BLaER1 treated with 17β-estradiol and CSF1 and Interleukin-3, amounts not matched to agents 10 nM and 100 nM (cell line): Measurements from ENCODE around the gene CCDC91.

Experiments used
- H3K27ac ChIP-seq, 11 experiments: shearing (Covaris generic); formaldehyde crosslinking; 2 replicates each; pipeline ENCODE4 v1.8.1; 2022
- H3K27me3 ChIP-seq, 11 experiments: shearing (Covaris generic); formaldehyde crosslinking; 2 replicates each; pipeline ENCODE4 v1.8.1; 2022
- H3K36me3 ChIP-seq, 11 experiments: shearing (Covaris generic); formaldehyde crosslinking; 2 replicates each; pipeline ENCODE4 v1.8.1; 2022
- H3K4me1 ChIP-seq, 10 experiments: shearing (Covaris generic); formaldehyde crosslinking; 2 replicates each; pipeline ENCODE4 v1.8.1; 2022
- H3K4me2 ChIP-seq, 11 experiments: shearing (Covaris generic); formaldehyde crosslinking; 2 replicates each; pipeline ENCODE4 v1.8.1; 2022
- H3K4me3 ChIP-seq, 10 experiments: shearing (Covaris generic); formaldehyde crosslinking; 2 replicates each; pipeline ENCODE4 v1.8.1; 2022
- H3K9ac ChIP-seq, 11 experiments: shearing (Covaris generic); formaldehyde crosslinking; 2 replicates each; pipeline ENCODE4 v1.8.1; 2022
- H3K9me3 ChIP-seq, 11 experiments: shearing (Covaris generic); formaldehyde crosslinking; replicated peaks in 1 of 11; 2 replicates each; pipeline ENCODE4 v1.8.1; 2022
- H4K20me1 ChIP-seq, 11 experiments: shearing (Covaris generic); formaldehyde crosslinking; 2 replicates each; pipeline ENCODE4 v1.8.1; 2022
- Cebpa-rat ChIP-seq, 11 experiments: shearing (Covaris generic); IDR thresholded peaks; 2 replicates each; pipeline ENCODE4 v1.8.1; 2022

Gene CCDC91, protein sequence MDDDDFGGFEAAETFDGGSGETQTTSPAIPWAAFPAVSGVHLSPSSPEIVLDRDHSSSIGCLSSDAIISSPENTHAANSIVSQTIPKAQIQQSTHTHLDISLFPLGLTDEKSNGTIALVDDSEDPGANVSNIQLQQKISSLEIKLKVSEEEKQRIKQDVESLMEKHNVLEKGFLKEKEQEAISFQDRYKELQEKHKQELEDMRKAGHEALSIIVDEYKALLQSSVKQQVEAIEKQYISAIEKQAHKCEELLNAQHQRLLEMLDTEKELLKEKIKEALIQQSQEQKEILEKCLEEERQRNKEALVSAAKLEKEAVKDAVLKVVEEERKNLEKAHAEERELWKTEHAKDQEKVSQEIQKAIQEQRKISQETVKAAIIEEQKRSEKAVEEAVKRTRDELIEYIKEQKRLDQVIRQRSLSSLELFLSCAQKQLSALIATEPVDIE

GRCh38 chr12:28190321-28191050 is at the start of gene CCDC91:
Gene CCDC91, plus strand, starts transcription at chr12:28190456. Its CDS starts 66,760 bp downstream, at chr12:28257216.
- peak within 1 kb of the TSS; percentile 72 to 93 (median 82) for H3K4me3 ChIP-seq
- peaks cover 14 to 40% (median 26%) of the 10 kb centered on the region in 11 experiments for H3K9me3 ChIP-seq
- H3K27me3 ChIP-seq, result no peaks in the 10 kb centered on the region
- H3K9ac ChIP-seq, result peak within 1 kb of the TSS; percentile 89 to 98 (median 93)
- no peaks in the 10 kb centered on the region for H4K20me1 ChIP-seq
- peaks cover 11 to 24% (median 19%) of the 10 kb centered on the region in 10 experiments for H3K4me1 ChIP-seq
- no peak for TF ChIP-seq Cebpa-rat (IDR thresholded peaks at IDR 0.05)
- peak within 1 kb of the TSS; percentile 91 to 99 (median 96) for H3K27ac ChIP-seq
- peaks cover 6 to 13% (median 11%) of the 10 kb centered on the region in 11 experiments; a peak in 16 of 22 replicates for H3K36me3 ChIP-seq
- H3K4me2 ChIP-seq, result peak within 1 kb of the TSS; percentile 79 to 94 (median 88)

- H3K27me3 ChIP-seq, result no peaks in the 10 kb centered on the region
- no peaks in the 10 kb centered on the region for H4K20me1 ChIP-seq
- no peak overlapping the region for H3K4me2 ChIP-seq
- H3K4me3 ChIP-seq, result no peak overlapping the region
- no peaks in the 10 kb centered on the region for H3K4me1 ChIP-seq
- no peaks in the 10 kb centered on the region for H3K9me3 ChIP-seq
- TF ChIP-seq Cebpa-rat (IDR thresholded peaks at IDR 0.05), result no peak
- H3K36me3 ChIP-seq, result no peaks in the 10 kb centered on the region
- H3K27ac ChIP-seq, result no peak overlapping the region
- H3K9ac ChIP-seq, result no peak overlapping the region
Observed at GRCh38 chr12:28144059-28144458, 46.2 kb upstream of the CCDC91 start.

- H3K27me3 ChIP-seq, result no peaks in the 10 kb centered on the region
- no peaks in the 10 kb centered on the region for H3K9me3 ChIP-seq
- H3K4me3 ChIP-seq, result no peak overlapping the region
- no peak for TF ChIP-seq Cebpa-rat (IDR thresholded peaks at IDR 0.05)
- no peak overlapping the region for H3K9ac ChIP-seq
- H3K4me2 ChIP-seq, result no peak overlapping the region
- no peak overlapping the region for H3K27ac ChIP-seq
- no peaks in the 10 kb centered on the region for H4K20me1 ChIP-seq
- H3K36me3 ChIP-seq, result no peaks in the 10 kb centered on the region
- H3K4me1 ChIP-seq, result no peaks in the 10 kb centered on the region
Observed at GRCh38 chr12:28144532-28144931, 45.7 kb upstream of the CCDC91 start.

GRCh38 chr12:28145216-28145615 is 45.0 kb upstream of the CCDC91 start:
- no peak overlapping the region for H3K4me3 ChIP-seq
- no peaks in the 10 kb centered on the region for H3K27me3 ChIP-seq
- no peak overlapping the region for H3K9ac ChIP-seq
- H3K4me1 ChIP-seq, result no peaks in the 10 kb centered on the region
- H3K27ac ChIP-seq, result no peak overlapping the region
- H4K20me1 ChIP-seq, result no peaks in the 10 kb centered on the region
- no peaks in the 10 kb centered on the region for H3K36me3 ChIP-seq
- H3K4me2 ChIP-seq, result no peak overlapping the region
- H3K9me3 ChIP-seq, result no peaks in the 10 kb centered on the region
- TF ChIP-seq Cebpa-rat (IDR thresholded peaks at IDR 0.05), result no peak

DNA sequence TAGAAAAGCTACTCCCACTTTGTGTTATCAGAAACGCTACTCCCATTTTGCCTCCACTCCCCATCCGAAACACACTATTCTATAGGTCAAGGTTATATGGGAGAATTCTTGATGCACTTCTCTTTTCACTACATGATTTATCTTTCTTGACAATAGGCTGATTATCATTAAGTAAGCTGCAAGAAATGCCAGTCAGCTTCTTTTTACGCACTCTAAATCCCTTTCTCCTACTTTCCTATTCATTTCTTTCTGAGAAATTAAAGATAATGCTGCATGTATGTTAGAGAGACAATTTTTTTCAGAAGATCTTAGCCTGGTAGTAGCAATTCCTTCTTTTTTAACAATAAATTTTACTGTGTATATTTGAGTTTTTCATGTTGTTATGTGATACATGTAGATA is 41.0 kb upstream of the CCDC91 start:
- no peak overlapping the region for H3K4me2 ChIP-seq
- no peaks in the 10 kb centered on the region for H3K27me3 ChIP-seq
- TF ChIP-seq Cebpa-rat (IDR thresholded peaks at IDR 0.05), result no peak
- H3K4me1 ChIP-seq, result peaks cover 0 to 8% (median 2%) of the 10 kb centered on the region in 10 experiments; a peak in 11 of 20 replicates
- no peak overlapping the region for H3K27ac ChIP-seq
- no peak overlapping the region for H3K4me3 ChIP-seq
- H3K9me3 ChIP-seq, result peaks cover 5 to 19% (median 14%) of the 10 kb centered on the region in 11 experiments; a peak in 12 of 22 replicates
- H4K20me1 ChIP-seq, result no peaks in the 10 kb centered on the region
- no peaks in the 10 kb centered on the region for H3K36me3 ChIP-seq
- no peak overlapping the region for H3K9ac ChIP-seq

GRCh38 chr12:28156362-28156761 is 33.9 kb upstream of the CCDC91 start:
- TF ChIP-seq Cebpa-rat (IDR thresholded peaks at IDR 0.05), result no peak
- Histone ChIP-seq H3K4me3 (peak overlapping the region in 1 of 10 experiments; percentile 16; a peak in 1 of 20 replicates), H3K27me3 (no peaks in the 10 kb centered on the region), H3K9ac (no peak overlapping the region), H3K9me3 (peaks cover 5 to 22% (median 13%) of the 10 kb centered on the region in 11 experiments; a peak in 14 of 22 replicates), H3K36me3 (0 out of 22 replicates have a peak, but pooled peaks cover 0 to 3% (median 0%) of the 10 kb centered on the region in 11 experiments), H3K4me1 (peaks cover 16 to 40% (median 32%) of the 10 kb centered on the region in 10 experiments), H4K20me1 (no peaks in the 10 kb centered on the region), H3K4me2 (peak overlapping the region in 10 of 11 experiments; percentile 18 to 91 (median 68); a peak in 18 of 22 replicates), H3K27ac (0 out of 22 replicates have a peak overlapping the region, but pooled peaks of 1 of the 11 experiments have one; percentile 16)

DNA sequence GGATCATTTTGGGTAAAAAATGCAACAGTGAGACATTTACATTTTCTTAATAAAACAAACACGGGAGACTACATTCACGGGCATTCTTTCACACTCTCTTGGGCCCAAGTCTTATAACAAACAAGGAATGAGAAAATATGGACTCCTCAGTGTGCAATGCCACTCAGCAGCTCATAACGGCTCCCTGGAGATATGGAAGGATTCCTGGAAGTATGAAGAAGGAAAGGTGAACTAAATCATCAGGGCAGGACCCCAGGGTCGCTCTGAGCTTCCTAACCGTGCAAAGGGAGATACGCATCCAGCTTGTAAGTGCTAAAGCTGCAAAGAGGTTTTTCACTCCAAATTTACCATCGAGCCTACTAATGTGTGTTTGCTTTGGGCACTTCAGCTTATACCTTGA is 33.5 kb upstream of the CCDC91 start:
- H3K4me3 ChIP-seq, result peak overlapping the region in 1 of 10 experiments; percentile 16; a peak in 1 of 20 replicates
- no peaks in the 10 kb centered on the region for H4K20me1 ChIP-seq
- no peak overlapping the region for H3K9ac ChIP-seq
- no peaks in the 10 kb centered on the region for H3K27me3 ChIP-seq
- H3K4me2 ChIP-seq, result peak overlapping the region in 10 of 11 experiments; percentile 26 to 91 (median 68); a peak in 20 of 22 replicates
- 0 out of 22 replicates have a peak, but pooled peaks cover 0 to 3% (median 0%) of the 10 kb centered on the region in 11 experiments for H3K36me3 ChIP-seq
- H3K9me3 ChIP-seq, result peaks cover 5 to 26% (median 16%) of the 10 kb centered on the region in 11 experiments; a peak in 15 of 22 replicates
- peaks cover 16 to 40% (median 32%) of the 10 kb centered on the region in 10 experiments for H3K4me1 ChIP-seq
- 0 out of 22 replicates have a peak overlapping the region, but pooled peaks of 1 of the 11 experiments have one; percentile 16 for H3K27ac ChIP-seq
- no peak for TF ChIP-seq Cebpa-rat (IDR thresholded peaks at IDR 0.05)

DNA sequence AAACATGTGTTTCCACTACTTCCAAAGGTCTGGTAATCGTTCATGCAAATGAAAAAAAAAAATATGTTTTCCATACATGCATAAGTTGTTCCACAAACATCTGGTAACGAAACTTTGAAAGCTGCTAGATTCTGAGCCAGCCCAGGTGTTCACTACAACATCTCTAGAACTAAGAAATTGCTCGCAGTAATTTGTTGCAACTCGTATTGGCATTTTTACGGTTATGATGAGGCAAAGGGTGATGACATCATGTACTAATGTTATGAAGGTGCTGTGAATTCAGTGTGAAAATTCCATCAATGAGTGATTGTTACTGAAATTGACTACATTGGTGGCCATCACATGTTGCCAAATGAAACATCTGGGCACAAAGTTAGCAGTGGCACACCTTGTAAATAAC is 31.9 kb upstream of the CCDC91 start:
- H3K27ac ChIP-seq, result no peak overlapping the region
- no peak overlapping the region for H3K4me2 ChIP-seq
- no peaks in the 10 kb centered on the region for H4K20me1 ChIP-seq

More for the DNA sequence above, 31.9 kb upstream of the CCDC91 start:
- Histone ChIP-seq H3K27me3 (no peaks in the 10 kb centered on the region), H3K4me1 (peaks cover 16 to 51% (median 32%) of the 10 kb centered on the region in 10 experiments), H3K9ac (no peak overlapping the region), H3K36me3 (0 out of 22 replicates have a peak, but pooled peaks cover 0 to 3% (median 0%) of the 10 kb centered on the region in 11 experiments), H3K4me3 (no peak overlapping the region), H3K9me3 (peaks cover 0 to 22% (median 13%) of the 10 kb centered on the region in 11 experiments; a peak in 13 of 22 replicates)
- TF ChIP-seq Cebpa-rat (IDR thresholded peaks at IDR 0.05), result no peak
